ENCODE measurements around the gene NME3.

- TF ChIP-seq REST (IDR thresholded peaks at IDR 0.05; ENCODE audit: low read depth) (no peak), CTCF (IDR thresholded peaks at IDR 0.05 in 2 of 3, conservative IDR thresholded peaks at IDR 0.05 in 1 of 3; ENCODE audit: borderline replicate concordance in 1 of 3, insufficient read depth in 1 of 3, low read depth in 2 of 3, low read length in 2 of 3) (no peak), EZH2 (IDR thresholded peaks at IDR 0.05) (no peak), ZBTB33 (IDR thresholded peaks at IDR 0.05; ENCODE audit: extremely low read depth, insufficient replicate concordance, low read length) (no peak), RAD21 (IDR thresholded peaks at IDR 0.05; ENCODE audit: low read depth) (no peak), POLR2A (IDR thresholded peaks at IDR 0.05; ENCODE audit: borderline replicate concordance, extremely low read depth, insufficient read depth, insufficient read length) (no peak), ZFX (IDR thresholded peaks at IDR 0.05) (no peak), MAX (IDR thresholded peaks at IDR 0.05) (no peak), CEBPB (IDR thresholded peaks at IDR 0.05; ENCODE audit: low read depth) (no peak)
Observed at GRCh38 chr16:1766701-1767100, 4.6 kb downstream of the NME3 start.
